Measurements from ENCODE around the gene B3GNT3. TPM values are rescaled to one million over a fixed set of nuclear protein-coding genes. Genes with fewer than 3 reads are reported as not detected.

B3GNT3 gene
- total and polyA plus RNA-seq, 2 experiments from 2014 or later = not detected

GRCh38 chr19:17846146-17846545, 51.2 kb downstream of the B3GNT3 start:
- no peak overlapping the region for H3K4me2 ChIP-seq (ENCODE audit: unreplicated experiment)
- no peak overlapping the region for H3K4me3 ChIP-seq
- H3F3A ChIP-seq (ENCODE audit: insufficient read depth) = 0 out of 2 replicates have a peak, but pooled peaks cover 5% of the 10 kb centered on the region
- no peak overlapping the region for H2AFZ ChIP-seq
- WGBS, 2 experiments (ENCODE audit: low coverage in 1 of 2, low lambda C conversion rate in 2 of 2, missing lambda C conversion rate in 2 of 2) = 96 to 98% methylated on average over 8 of the region's 8 CpGs
- no peak overlapping the region for H3K27ac ChIP-seq
- TF ChIP-seq EZH2 (IDR thresholded peaks at IDR 0.05; ENCODE audit: insufficient read depth, poor library complexity, severe bottlenecking) (no peak), EZH2phosphoT487 (IDR thresholded peaks at IDR 0.05; ENCODE audit: insufficient read depth, low read depth) (no peak)
- H3K27me3 ChIP-seq (replicated peaks; ENCODE audit: insufficient read depth) = no peaks in the 10 kb centered on the region
- H4K20me1 ChIP-seq (ENCODE audit: insufficient read depth) = no peaks in the 10 kb centered on the region
- no peaks in the 10 kb centered on the region for H3K36me3 ChIP-seq (ENCODE audit: low read depth)
- H3K9me3 ChIP-seq (ENCODE audit: low read depth) = no peaks in the 10 kb centered on the region
- no peaks in the 10 kb centered on the region for H3K9me2 ChIP-seq (ENCODE audit: insufficient read depth)
- in situ Hi-C loops (cut with MboI) = no loop called here
- H3K9ac ChIP-seq = no peak overlapping the region
- no peaks in the 10 kb centered on the region for H3K79me2 ChIP-seq (ENCODE audit: insufficient read depth)
- H3K4me1 ChIP-seq (ENCODE audit: insufficient read depth) = peaks cover 5% of the 10 kb centered on the region; the same call in 1 of the 2 replicates
- no peak for DNase-seq

GRCh38 chr19:17847538-17848366, 52.8 kb downstream of the B3GNT3 start, which contains the start of gene JAK3:
Gene JAK3, minus strand, starts transcription at chr19:17847982. Its CDS starts 3,565 bp downstream, at chr19:17844417.
- WGBS, 2 experiments (ENCODE audit: low coverage in 1 of 2, low lambda C conversion rate in 2 of 2, missing lambda C conversion rate in 2 of 2) = 9 to 15% methylated on average over 21 to 40 of the region's 40 CpGs
- DNase-seq = peak; percentile 87
- in situ Hi-C loops (cut with MboI) = no loop called here
- peak within 1 kb of the TSS; percentile 67 for H3K4me3 ChIP-seq
- no peaks in the 10 kb centered on the region for H3K9me2 ChIP-seq (ENCODE audit: insufficient read depth)
- 0 out of 2 replicates have a peak, but pooled peaks cover 5% of the 10 kb centered on the region for H3F3A ChIP-seq (ENCODE audit: insufficient read depth)
- H3K36me3 ChIP-seq (ENCODE audit: low read depth) = no peaks in the 10 kb centered on the region
- H3K79me2 ChIP-seq (ENCODE audit: insufficient read depth) = no peaks in the 10 kb centered on the region
- H3K27ac ChIP-seq = peak within 1 kb of the TSS; percentile 63
- no peaks in the 10 kb centered on the region for H3K27me3 ChIP-seq (replicated peaks; ENCODE audit: insufficient read depth)
- H3K9ac ChIP-seq = peak within 1 kb of the TSS; percentile 86
- no peaks in the 10 kb centered on the region for H4K20me1 ChIP-seq (ENCODE audit: insufficient read depth)
- TF ChIP-seq EZH2phosphoT487 (IDR thresholded peaks at IDR 0.05; ENCODE audit: insufficient read depth, low read depth) (no peak), EZH2 (IDR thresholded peaks at IDR 0.05; ENCODE audit: insufficient read depth, poor library complexity, severe bottlenecking) (no peak)
- peaks cover 5% of the 10 kb centered on the region; the same call in 1 of the 2 replicates for H3K4me1 ChIP-seq (ENCODE audit: insufficient read depth)
- no peaks in the 10 kb centered on the region for H3K9me3 ChIP-seq (ENCODE audit: low read depth)
- peak within 1 kb of the TSS; percentile 78 for H3K4me2 ChIP-seq (ENCODE audit: unreplicated experiment)
- H2AFZ ChIP-seq = peak within 1 kb of the TSS; percentile 93

- Histone ChIP-seq H3K27me3 (replicated peaks; ENCODE audit: insufficient read depth) (no peaks in the 10 kb centered on the region), H3K79me2 (ENCODE audit: insufficient read depth) (no peaks in the 10 kb centered on the region), H3K9me3 (ENCODE audit: low read depth) (no peaks in the 10 kb centered on the region), H3K4me3 (no peak overlapping the region), H3K4me2 (ENCODE audit: unreplicated experiment) (no peak overlapping the region), H3F3A (ENCODE audit: insufficient read depth) (0 out of 2 replicates have a peak, but pooled peaks cover 5% of the 10 kb centered on the region), H2AFZ (no peak overlapping the region), H3K9ac (no peak overlapping the region), H3K36me3 (ENCODE audit: low read depth) (no peaks in the 10 kb centered on the region), H3K27ac (no peak overlapping the region), H3K4me1 (ENCODE audit: insufficient read depth) (peaks cover 5% of the 10 kb centered on the region; the same call in 1 of the 2 replicates), H4K20me1 (ENCODE audit: insufficient read depth) (no peaks in the 10 kb centered on the region), H3K9me2 (ENCODE audit: insufficient read depth) (no peaks in the 10 kb centered on the region)
- DNase-seq = no peak
- in situ Hi-C loops (cut with MboI) = no loop called here
- no peak for TF ChIP-seq EZH2phosphoT487 (IDR thresholded peaks at IDR 0.05; ENCODE audit: insufficient read depth, low read depth)
- 93 to 96% methylated on average over 14 of the region's 14 CpGs for WGBS, 2 experiments (ENCODE audit: low coverage in 1 of 2, low lambda C conversion rate in 2 of 2, missing lambda C conversion rate in 2 of 2)
Observed at GRCh38 chr19:17848595-17849292, 53.8 kb downstream of the B3GNT3 start.

GRCh38 chr19:17854061-17854460, 59.1 kb downstream of the B3GNT3 start:
- in situ Hi-C loops (cut with MboI) = no loop called here
- Histone ChIP-seq H3K36me3 (ENCODE audit: low read depth) (no peaks in the 10 kb centered on the region), H3F3A (ENCODE audit: insufficient read depth) (no peaks in the 10 kb centered on the region), H3K27ac (no peak overlapping the region), H3K9me3 (ENCODE audit: low read depth) (no peaks in the 10 kb centered on the region), H3K9me2 (ENCODE audit: insufficient read depth) (no peaks in the 10 kb centered on the region), H3K27me3 (replicated peaks; ENCODE audit: insufficient read depth) (no peaks in the 10 kb centered on the region), H2AFZ (no peak overlapping the region), H3K4me2 (ENCODE audit: unreplicated experiment) (no peak overlapping the region), H3K4me3 (no peak overlapping the region), H3K9ac (no peak overlapping the region), H3K79me2 (ENCODE audit: insufficient read depth) (no peaks in the 10 kb centered on the region), H3K4me1 (ENCODE audit: insufficient read depth) (peaks cover under 1% of the 10 kb centered on the region; the same call in 1 of the 2 replicates), H4K20me1 (ENCODE audit: insufficient read depth) (no peaks in the 10 kb centered on the region)
- TF ChIP-seq EZH2phosphoT487 (IDR thresholded peaks at IDR 0.05; ENCODE audit: insufficient read depth, low read depth) = no peak
- TF ChIP-seq EZH2 (IDR thresholded peaks at IDR 0.05; ENCODE audit: insufficient read depth, poor library complexity, severe bottlenecking) = no peak
- DNase-seq = no peak
- 90 to 91% methylated on average over 6 of the region's 6 CpGs for WGBS, 2 experiments (ENCODE audit: low coverage in 1 of 2, low lambda C conversion rate in 2 of 2, missing lambda C conversion rate in 2 of 2)
